HG03469 (cell line): ENCODE results near the gene MAGI3.

Source experiments
- ATAC-seq: cut with Tn5 transposase; IDR thresholded peaks from one replicate; pipeline ENCODE4 v1.9.1; 2021; ENCODE audit warnings: mild to moderate bottlenecking, moderate library complexity, moderate number of reproducible peaks; ENCODE audit not compliant: unreplicated experiment

MAGI3 gene

DNA sequence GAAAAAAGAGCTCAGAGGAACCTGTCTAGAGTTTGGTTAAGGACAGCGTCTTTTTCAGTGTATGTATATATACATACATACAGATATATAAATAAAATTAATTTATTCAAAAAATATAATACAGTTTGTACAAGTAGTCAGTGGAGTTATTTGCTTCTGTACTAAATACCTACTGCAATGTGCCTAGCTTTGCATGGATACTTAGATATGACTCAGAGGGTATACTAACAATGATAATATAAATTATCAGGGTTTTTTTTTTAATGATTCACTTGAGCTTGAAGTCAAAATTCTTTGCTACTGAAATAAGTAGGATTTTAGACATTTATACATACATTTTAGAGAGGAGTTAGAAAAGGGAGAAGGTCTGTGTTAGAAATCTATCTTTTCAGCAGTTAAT is 251.1 kb downstream of the MAGI3 start:
- ATAC-seq, result no peak

- ATAC-seq, result no peak
Measured at GRCh38 chr1:113647164-113647563, 256.8 kb downstream of the MAGI3 start.

DNA sequence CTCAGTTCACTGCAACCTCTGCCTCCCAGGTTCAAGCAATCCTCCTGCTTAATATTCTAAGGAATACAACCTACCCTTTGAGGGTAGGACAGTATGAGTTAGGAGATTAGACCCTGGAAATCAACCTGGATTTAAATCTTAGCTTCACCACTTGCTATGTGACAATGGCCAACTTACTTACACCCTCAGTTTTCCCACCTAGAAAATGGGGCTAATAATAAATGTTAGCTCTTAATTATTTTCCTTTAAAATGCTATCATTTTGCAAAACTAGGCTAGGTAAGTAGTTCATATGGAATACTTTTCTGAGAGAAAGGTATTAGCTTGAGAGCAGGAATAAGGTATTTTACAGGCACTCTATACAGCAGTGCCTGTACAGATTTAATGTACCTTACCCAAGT is 258.2 kb downstream of the MAGI3 start:
- ATAC-seq, result no peak

DNA sequence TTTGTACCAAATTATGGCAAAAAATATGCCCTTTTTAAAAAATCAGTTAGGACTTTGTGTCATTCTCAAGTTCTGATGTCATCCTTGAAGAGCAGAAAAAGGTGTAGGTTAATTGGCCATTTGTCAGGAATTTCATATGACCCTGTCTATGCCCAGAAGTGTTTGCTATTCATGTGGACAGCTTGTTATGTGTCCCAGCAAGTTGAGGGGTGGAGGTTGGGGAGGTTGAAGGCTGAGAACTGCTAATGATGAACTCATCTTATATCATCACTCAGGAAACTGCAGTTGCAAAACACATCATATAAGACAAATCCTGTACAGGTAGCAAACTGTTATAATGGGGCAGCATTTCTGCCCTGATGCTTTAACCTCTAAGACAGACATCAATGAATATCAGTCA is 262.5 kb downstream of the MAGI3 start:
- ATAC-seq, result no peak

GRCh38 chr1:113653741-113654140 is 263.4 kb downstream of the MAGI3 start:
- ATAC-seq, result no peak

DNA sequence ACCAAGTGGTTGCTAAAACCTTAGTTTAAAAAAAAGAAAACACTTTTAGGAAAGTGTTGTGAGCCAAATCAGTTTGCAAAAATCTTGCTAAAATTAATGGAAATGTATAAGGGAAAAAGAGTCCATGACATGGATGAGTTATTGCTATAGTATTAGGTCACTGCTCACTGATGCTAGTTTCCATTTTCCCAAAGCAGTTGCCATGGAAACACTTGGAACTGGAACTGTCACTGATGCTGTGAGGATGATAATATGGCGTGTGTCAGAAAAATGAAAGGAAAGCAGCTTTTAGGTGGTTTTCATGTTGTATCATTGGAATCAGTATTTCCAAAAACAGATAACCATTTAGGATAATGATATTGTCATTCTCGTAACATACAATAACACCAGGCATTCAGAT is 264.6 kb downstream of the MAGI3 start:
- ATAC-seq, result no peak

- ATAC-seq, result no peak
Measured at GRCh38 chr1:113657126-113657525, 266.8 kb downstream of the MAGI3 start.

DNA sequence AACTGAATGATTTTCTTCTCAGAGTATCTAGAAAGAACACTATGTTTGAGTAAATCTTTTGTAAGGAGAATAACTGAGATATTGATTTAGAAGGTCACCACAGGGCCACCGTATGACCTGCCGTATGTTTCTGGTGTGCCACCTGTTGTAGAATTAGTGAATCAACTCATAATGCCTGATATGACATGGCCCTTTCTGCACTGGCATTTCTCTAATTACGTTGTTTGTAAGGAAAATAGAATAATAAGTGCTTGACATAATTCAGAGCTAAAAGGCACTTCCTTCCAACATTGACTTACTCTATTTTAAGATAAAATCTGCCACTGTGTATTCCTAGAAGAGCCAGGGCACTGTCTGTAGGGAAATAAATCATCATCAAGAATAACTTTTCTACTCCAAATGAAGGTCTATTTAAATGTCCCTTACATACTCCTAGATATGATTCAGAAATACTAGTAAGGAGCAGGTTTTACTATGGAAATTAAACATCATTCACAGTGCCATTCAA is 267.3 kb downstream of the MAGI3 start:
- no peak for ATAC-seq

- no peak for ATAC-seq
Measured at GRCh38 chr1:113659035-113659434, 268.7 kb downstream of the MAGI3 start.

DNA sequence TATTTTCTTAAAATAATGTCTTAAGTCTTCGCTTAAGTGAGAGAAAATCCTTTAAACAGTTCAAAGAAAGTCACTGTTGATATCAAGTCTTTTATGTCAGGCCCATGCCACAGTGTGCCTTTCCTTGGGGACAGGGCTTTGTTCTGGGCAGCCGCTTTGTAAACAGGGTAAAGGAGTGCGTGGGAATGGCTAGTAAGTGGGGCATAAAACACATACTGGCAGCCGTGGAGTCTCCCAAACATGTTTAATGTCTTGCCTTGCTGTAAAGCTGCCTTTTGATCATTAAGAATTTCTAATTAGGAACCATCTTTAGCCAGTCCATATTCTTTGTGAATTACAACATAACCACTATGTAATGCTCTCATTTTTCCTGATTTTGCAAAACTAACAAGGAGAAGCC is 269.2 kb downstream of the MAGI3 start:
- no peak for ATAC-seq

DNA sequence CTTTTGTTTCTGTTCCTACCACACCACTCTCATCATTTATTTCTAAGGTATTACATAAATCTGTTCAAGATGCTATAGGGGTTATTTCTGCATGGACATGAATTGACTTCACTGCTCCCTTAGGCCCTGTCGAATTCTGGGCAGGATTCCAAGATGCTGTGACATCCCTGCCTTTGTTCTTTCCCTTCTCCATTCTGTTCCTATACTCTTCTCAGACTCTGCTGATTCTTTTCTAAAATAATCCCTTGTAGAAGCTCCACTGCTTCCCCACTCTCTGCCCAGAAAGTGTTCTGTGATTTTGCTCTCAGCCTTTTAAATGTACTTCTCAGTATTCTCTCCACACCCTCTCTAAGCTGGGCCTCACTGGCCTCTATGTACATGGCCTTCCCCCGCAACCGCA is 269.8 kb downstream of the MAGI3 start:
- no peak for ATAC-seq

GRCh38 chr1:113662101-113662500 is 271.8 kb downstream of the MAGI3 start:
- ATAC-seq, result no peak

- ATAC-seq, result no peak
Measured at GRCh38 chr1:113663165-113663951, 273.0 kb downstream of the MAGI3 start.

GRCh38 chr1:113665071-113665470 is 274.8 kb downstream of the MAGI3 start:
- ATAC-seq, result no peak

- ATAC-seq, result no peak
Measured at GRCh38 chr1:113666126-113666525, 275.8 kb downstream of the MAGI3 start.

DNA sequence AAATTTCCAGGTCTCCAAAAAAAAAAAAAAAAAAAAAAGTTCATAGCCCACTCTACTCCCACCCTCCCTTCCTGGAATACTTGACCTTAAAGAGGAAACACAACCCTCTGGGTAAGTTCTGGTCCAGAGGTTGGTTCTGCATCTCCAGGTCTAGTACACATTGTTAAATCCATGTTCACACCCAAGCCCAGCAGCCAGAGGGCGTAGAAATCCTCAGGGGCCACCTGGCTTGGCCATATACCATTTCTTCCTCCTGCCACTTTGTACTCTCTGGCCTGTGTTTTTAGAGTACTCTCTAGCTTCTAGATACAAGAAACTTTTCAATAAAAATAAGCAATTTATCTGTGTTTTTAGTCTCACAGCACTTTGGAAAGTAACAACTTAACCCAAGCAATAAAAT is 279.7 kb downstream of the MAGI3 start:
- no peak for ATAC-seq

- no peak for ATAC-seq
Measured at GRCh38 chr1:113670650-113671049, 280.3 kb downstream of the MAGI3 start.

GRCh38 chr1:113672491-113672890 is 282.2 kb downstream of the MAGI3 start:
- no peak for ATAC-seq

DNA sequence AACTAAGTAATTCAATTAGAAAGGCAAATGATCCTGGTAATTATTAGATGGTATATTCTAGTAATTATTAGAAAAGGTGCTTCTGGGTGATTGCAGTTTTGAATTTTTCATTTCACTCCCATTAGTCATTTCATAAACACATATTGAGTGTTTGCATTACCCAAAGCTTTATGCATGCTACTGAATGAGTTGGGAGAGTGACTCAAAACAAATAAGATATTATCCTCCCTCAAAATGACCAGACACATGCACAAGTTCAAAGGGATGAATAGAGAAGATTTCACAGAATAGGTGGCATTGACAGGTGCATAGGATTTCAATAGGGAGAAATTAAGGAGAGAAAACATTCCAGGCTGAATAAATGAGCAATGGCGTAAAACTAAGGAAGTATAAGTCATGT is 284.3 kb downstream of the MAGI3 start:
- no peak for ATAC-seq

DNA sequence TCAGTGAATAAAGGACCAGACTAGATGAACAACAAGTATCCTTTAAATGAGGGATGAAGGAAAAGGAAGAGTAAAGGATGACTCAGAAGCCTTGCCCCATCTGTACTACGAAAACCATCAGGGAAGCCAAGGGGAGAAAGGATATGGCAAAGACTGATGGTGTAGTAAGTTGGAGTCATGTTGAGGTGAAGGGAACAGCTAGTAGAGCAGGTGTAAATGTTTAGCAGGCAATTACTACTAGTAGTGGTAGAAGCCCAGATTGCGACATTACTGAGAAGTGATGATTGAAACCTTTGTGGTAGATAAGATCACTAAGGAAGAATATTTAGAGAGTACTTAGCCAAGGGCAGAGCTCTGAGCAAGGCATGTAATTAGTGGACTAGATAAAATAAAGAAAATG is 285.0 kb downstream of the MAGI3 start:
- ATAC-seq, result no peak

DNA sequence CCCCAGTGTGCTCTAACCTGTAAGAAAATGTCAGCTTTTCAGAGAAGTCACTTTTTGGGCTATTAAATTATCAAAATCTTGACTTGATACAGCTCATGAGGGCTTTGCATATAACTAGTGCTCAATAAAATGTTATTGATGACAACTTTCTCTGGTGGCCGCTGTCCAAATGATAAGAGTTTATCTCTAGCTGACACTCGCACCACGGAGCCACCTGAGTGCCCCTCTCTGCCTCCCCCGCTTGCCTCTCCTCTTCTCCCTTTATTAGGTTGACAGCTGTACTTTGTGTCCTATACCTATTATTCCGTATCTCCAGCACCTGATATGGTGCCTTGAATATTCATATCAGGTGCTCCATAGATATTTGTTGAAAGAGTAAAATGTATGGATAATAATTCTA is 286.2 kb downstream of the MAGI3 start:
- ATAC-seq, result no peak

GRCh38 chr1:113677250-113678158 is 287.2 kb downstream of the MAGI3 start:
- no peak for ATAC-seq
